HG03060 (cell line): Measurements from ENCODE around the gene OR56A3.

Experiments used
- ATAC-seq: cut with Tn5 transposase; IDR thresholded peaks from one replicate; pipeline ENCODE4 v1.9.1; 2021; ENCODE audit warnings: low read depth, moderate number of reproducible peaks; ENCODE audit not compliant: unreplicated experiment

The OR56A3 gene

GRCh38 chr11:5967708-5968107 is 25.7 kb downstream of the OR56A3 start:
- ATAC-seq, result no peak

- ATAC-seq, result no peak
Observed at GRCh38 chr11:5968394-5968793, 26.3 kb downstream of the OR56A3 start, which contains the start of gene OR56A5. Gene OR56A5 (minus strand): TSS chr11:5968494. CDS start chr11:5968494, 0 bp downstream.

GRCh38 chr11:5973530-5973929 is 31.5 kb downstream of the OR56A3 start:
- ATAC-seq, result no peak

GRCh38 chr11:5983443-5983842 is 41.4 kb downstream of the OR56A3 start:
- ATAC-seq, result no peak

- no peak for ATAC-seq
Observed at GRCh38 chr11:5986885-5987284, 44.8 kb downstream of the OR56A3 start, which contains the start of gene OR52L1. Gene OR52L1 (minus strand): TSS chr11:5986985. CDS start chr11:5986930, 55 bp downstream.

GRCh38 chr11:5989203-5989602 is 47.2 kb downstream of the OR56A3 start:
- no peak for ATAC-seq

- no peak for ATAC-seq
Observed at GRCh38 chr11:5992150-5992549, 50.1 kb downstream of the OR56A3 start.

- no peak for ATAC-seq
Observed at GRCh38 chr11:5992604-5993251, 50.7 kb downstream of the OR56A3 start.

GRCh38 chr11:5994791-5995190 is 52.7 kb downstream of the OR56A3 start:
- ATAC-seq, result no peak
